22Rv1 (cell line): ENCODE measurements around the gene EBI3.

Experiments
- H3K27ac ChIP-seq: fragments of 450-650 bp; 2 replicates; pipeline ENCODE4 v1.5.1; 2017
- CTCF ChIP-seq: fragments of 450-650 bp; IDR thresholded peaks from 2 replicates; pipeline ENCODE4 v1.5.1; 2017; ENCODE audit warnings: mild to moderate bottlenecking
- ZFX ChIP-seq: fragments of 450-650 bp; IDR thresholded peaks from 2 replicates; pipeline ENCODE4 v1.6.1; 2017; ENCODE audit warnings: antibody characterized with exemption, borderline replicate concordance

EBI3 gene

DNA sequence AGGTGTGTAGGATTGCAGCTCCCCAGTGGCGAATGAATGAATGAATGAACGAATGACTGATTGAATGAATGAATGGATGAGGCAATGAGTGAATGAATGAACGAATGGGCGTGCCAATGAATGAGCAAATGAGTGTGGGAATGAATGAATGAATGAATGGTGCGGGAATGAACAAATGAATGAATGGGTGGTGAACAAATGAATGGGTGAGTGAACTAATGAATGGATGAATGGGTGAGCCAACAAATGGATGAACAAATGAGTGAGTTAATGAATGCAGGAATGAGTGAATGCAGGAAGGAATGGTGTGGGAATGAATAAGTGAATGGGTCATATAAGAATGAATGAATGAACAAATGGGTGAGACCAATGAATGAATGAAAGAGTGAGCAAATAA is 32.1 kb upstream of the EBI3 start:
- H3K27ac ChIP-seq = no peak overlapping the region
- TF ChIP-seq CTCF (no peak), ZFX (no peak)

GRCh38 chr19:4197625-4198466 is 31.5 kb upstream of the EBI3 start:
- H3K27ac ChIP-seq = no peak overlapping the region
- TF ChIP-seq ZFX = no peak
- TF ChIP-seq CTCF = no peak

GRCh38 chr19:4198467-4199126 is 30.7 kb upstream of the EBI3 start:
- TF ChIP-seq CTCF = no peak
- no peak for TF ChIP-seq ZFX
- H3K27ac ChIP-seq = no peak overlapping the region

GRCh38 chr19:4199699-4200293 is 29.5 kb upstream of the EBI3 start:
- TF ChIP-seq CTCF (no peak), ZFX (no peak)
- H3K27ac ChIP-seq = no peak overlapping the region

DNA sequence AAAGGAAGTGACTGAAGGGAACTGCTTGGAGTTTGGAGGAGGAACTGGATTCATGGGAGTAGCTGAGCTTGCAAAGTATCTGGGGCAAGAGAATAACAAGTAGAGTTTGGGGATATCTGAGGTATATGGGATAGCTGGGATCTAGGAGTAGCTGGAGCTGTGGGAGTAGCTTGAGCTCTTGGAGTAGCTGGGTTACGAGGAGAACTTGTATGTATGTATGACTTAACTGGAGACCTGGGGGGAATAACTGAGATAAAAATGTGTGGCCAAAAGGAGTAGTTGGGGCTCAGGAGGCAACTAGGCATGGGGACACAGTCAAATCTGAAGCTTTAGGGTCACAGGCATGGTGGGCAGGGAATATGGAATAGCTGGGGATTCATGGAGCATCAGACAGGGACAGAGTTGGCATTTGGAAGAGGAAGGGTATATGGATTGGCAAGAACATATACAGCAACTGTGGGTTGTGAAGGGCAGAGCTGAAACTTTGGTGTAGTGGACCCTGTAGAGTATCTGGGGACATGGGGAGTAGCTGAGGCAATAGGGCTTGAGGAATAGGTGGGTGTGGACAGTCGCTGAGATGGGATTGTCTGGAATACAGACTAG is 28.3 kb upstream of the EBI3 start:
- H3K27ac ChIP-seq = no peak overlapping the region
- TF ChIP-seq CTCF (no peak), ZFX (no peak)

DNA sequence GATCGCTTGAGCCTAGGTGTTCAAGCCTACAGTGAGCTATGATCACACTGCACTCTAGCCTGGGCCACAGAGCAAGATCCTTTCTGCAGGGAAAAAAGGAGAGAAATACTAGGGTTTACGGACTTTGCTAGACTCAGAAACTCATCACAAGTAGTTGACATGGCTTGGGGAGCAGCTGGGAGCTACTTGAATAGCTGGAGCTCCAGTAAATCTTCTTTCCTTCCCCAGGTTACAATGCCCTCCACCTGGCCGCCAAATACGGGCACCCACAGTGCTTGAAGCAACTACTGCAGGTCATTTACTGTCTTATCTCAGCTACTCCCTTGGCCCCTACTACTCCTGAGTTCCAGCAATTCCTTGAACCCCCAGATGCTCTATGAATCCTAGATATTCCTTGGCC is 27.5 kb upstream of the EBI3 start:
- H3K27ac ChIP-seq = no peak overlapping the region
- TF ChIP-seq ZFX (no peak), CTCF (no peak)
